ENCODE measurements around the gene LMNTD1. TPM values are rescaled to one million over a fixed set of nuclear protein-coding genes. Genes with fewer than 3 reads are reported as not detected.
A peak's percentile ranks its signal among the peaks of the same experiment; 100 is the strongest.

LMNTD1 gene
- polyA plus RNA-seq, 10 donors = 0.26 to 0.60 TPM; not detected in 8

GRCh38 chr12:25556153-25556552 is 3.1 kb upstream of the LMNTD1 start:
- no peak for DNase-seq

- peak in 1 of 3 donors; percentile 29 for DNase-seq
Measured at GRCh38 chr12:25552681-25553080, 402 bp downstream of the LMNTD1 start.

GRCh38 chr12:25550186-25550585 is 2.9 kb downstream of the LMNTD1 start:
- DNase-seq = no peak

GRCh38 chr12:25549120-25549519 is 4.0 kb downstream of the LMNTD1 start:
- no peak for DNase-seq

- no peak for DNase-seq
Measured at GRCh38 chr12:25546318-25546717, 6.8 kb downstream of the LMNTD1 start.

- no peak for DNase-seq
Measured at GRCh38 chr12:25533150-25533549, 19.9 kb downstream of the LMNTD1 start.

- DNase-seq = no peak
Measured at GRCh38 chr12:25531502-25532052, 21.5 kb downstream of the LMNTD1 start.

- DNase-seq = no peak
Measured at GRCh38 chr12:25529738-25530137, 23.3 kb downstream of the LMNTD1 start.

- no peak for DNase-seq
Measured at GRCh38 chr12:25526778-25527177, 26.3 kb downstream of the LMNTD1 start.

- no peak for DNase-seq
Measured at GRCh38 chr12:25524366-25524765, 28.7 kb downstream of the LMNTD1 start.

- no peak for DNase-seq
Measured at GRCh38 chr12:25521625-25522256, 31.3 kb downstream of the LMNTD1 start.

- DNase-seq = peak in 1 of 3 donors; percentile 46
Measured at GRCh38 chr12:25518512-25518911, 34.6 kb downstream of the LMNTD1 start.

GRCh38 chr12:25504744-25505143 is 48.3 kb downstream of the LMNTD1 start:
- no peak for DNase-seq

- no peak for DNase-seq
Measured at GRCh38 chr12:25503666-25504065, 49.4 kb downstream of the LMNTD1 start.

GRCh38 chr12:25502596-25502995 is 50.5 kb downstream of the LMNTD1 start:
- DNase-seq = no peak

GRCh38 chr12:25502118-25502517 is 51.0 kb downstream of the LMNTD1 start:
- no peak for DNase-seq

GRCh38 chr12:25501549-25501948 is 51.5 kb downstream of the LMNTD1 start:
- no peak for DNase-seq

- DNase-seq = no peak
Measured at GRCh38 chr12:25500651-25501050, 52.4 kb downstream of the LMNTD1 start.

- peak; percentile 10 to 26 (median 21) for DNase-seq
Measured at GRCh38 chr12:25497021-25497420, 56.1 kb downstream of the LMNTD1 start.

- DNase-seq = peak; percentile 22 to 54 (median 43)
Measured at GRCh38 chr12:25496098-25496587, 56.9 kb downstream of the LMNTD1 start.

GRCh38 chr12:25495331-25496097 is 57.6 kb downstream of the LMNTD1 start:
- DNase-seq = peak; percentile 8 to 76 (median 52)

- DNase-seq = no peak
Measured at GRCh38 chr12:25494926-25495325, 58.2 kb downstream of the LMNTD1 start.

- DNase-seq = no peak
Measured at GRCh38 chr12:25493682-25494081, 59.4 kb downstream of the LMNTD1 start.

Measured in muscle of back (tissue), 11 donors.